DND-41 (cell line): ENCODE data around the gene TP53I3.

ENCODE experiments used
- ATAC-seq: fragments of 200-7000 bp; cut with Tn5 transposase; 3 replicates; pipeline ENCODE4 v1.9.1; 2021; ENCODE audit warnings: low read depth; ENCODE audit not compliant: insufficient read depth
- DNase-seq: peaks from one replicate; pipeline ENCODE4 v3.0.0-alpha.2; 2020
- H2AFZ ChIP-seq: 2 replicates; pipeline ENCODE4 v1.6.0; 2012; ENCODE audit warnings: low read depth, low read length
- H3K27ac ChIP-seq: 2 replicates; pipeline ENCODE4 v1.5.1; 2012; ENCODE audit warnings: low read length, inconsistent platforms
- H3K27me3 ChIP-seq: fragments of 200-600 bp; sonication (generic); 2 replicates; pipeline ENCODE4 v1.6.0; 2012; ENCODE audit warnings: low read length, mild to moderate bottlenecking, inconsistent platforms; ENCODE audit not compliant: insufficient read depth, poor library complexity
- H3K36me3 ChIP-seq: 2 replicates; pipeline ENCODE4 v1.5.1; 2012; ENCODE audit warnings: low read length, inconsistent platforms; ENCODE audit not compliant: insufficient read depth
- H3K4me1 ChIP-seq: 2 replicates; pipeline ENCODE4 v1.5.1; 2012; ENCODE audit warnings: mild to moderate bottlenecking, low read length; ENCODE audit not compliant: insufficient read depth
- H3K4me2 ChIP-seq: 2 replicates; pipeline ENCODE4 v1.6.0; 2012; ENCODE audit warnings: mild to moderate bottlenecking, moderate library complexity, low read length, inconsistent platforms; ENCODE audit not compliant: insufficient read depth
- H3K4me3 ChIP-seq, 2 experiments: fragments of 200-600 bp in 1 of 2; shearing (Covaris generic) in 1 of 2; 2 replicates each; pipeline ENCODE4 v1.5.1; 2012 to 2016; ENCODE audit warnings: inconsistent platforms in 2 of 2, low read length in 2 of 2, mild to moderate bottlenecking in 2 of 2, low read depth in 1 of 2, moderate library complexity in 1 of 2
- H3K79me2 ChIP-seq: 2 replicates; pipeline ENCODE4 v1.6.0; 2012; ENCODE audit warnings: low read length, inconsistent platforms; ENCODE audit not compliant: insufficient read depth
- H3K9ac ChIP-seq: 2 replicates; pipeline ENCODE4 v1.6.0; 2012; ENCODE audit warnings: low read depth, mild to moderate bottlenecking, inconsistent platforms, low read length, moderate library complexity
- H3K9me3 ChIP-seq: 2 replicates; pipeline ENCODE4 v1.5.1; 2012; ENCODE audit warnings: low read length, moderate library complexity, mild to moderate bottlenecking, inconsistent platforms; ENCODE audit not compliant: insufficient read depth, severe bottlenecking
- H4K20me1 ChIP-seq: 2 replicates; pipeline ENCODE4 v1.6.0; 2012; ENCODE audit warnings: low read length; ENCODE audit not compliant: insufficient read depth
- EZH2 ChIP-seq: IDR thresholded peaks from 3 replicates; pipeline ENCODE4 v1.6.1; 2012; ENCODE audit warnings: borderline replicate concordance, low read depth, mild to moderate bottlenecking, moderate library complexity, low read length, inconsistent platforms; ENCODE audit not compliant: severe bottlenecking
- TF ChIP-seq, protein P1 (sequence below): IDR thresholded peaks from 2 replicates; pipeline ENCODE4 v1.5.1; 2012; ENCODE audit warnings: borderline replicate concordance, low read length, moderate library complexity, mild to moderate bottlenecking; ENCODE audit not compliant: poor library complexity, severe bottlenecking; ENCODE audit errors: extremely low read depth

TP53I3 gene

DNA sequence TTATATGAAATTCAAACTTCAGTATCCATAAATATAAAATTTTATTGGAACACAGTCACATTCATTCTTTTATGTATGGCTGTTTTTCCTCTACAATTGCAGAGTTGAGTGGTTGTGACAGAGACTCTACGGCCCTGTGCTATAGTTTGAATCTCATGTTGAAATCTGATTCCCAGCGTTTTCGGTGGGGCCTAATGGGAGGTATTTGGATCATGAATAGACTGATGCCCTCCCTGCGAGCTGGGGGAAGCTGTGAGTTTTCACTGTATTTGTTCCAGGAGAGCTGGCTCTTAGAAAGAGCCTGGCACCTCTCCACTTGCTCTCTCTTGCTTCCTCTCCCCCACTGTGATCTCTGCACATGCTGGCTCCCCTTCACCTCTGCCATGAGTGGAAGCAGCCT, 36.8 kb upstream of the TP53I3 start:
- no peak overlapping the region for H3K9ac ChIP-seq
- H2AFZ ChIP-seq, result no peak overlapping the region
- no peaks in the 10 kb centered on the region for H3K27me3 ChIP-seq
- H3K4me2 ChIP-seq, result no peak overlapping the region
- no peak for DNase-seq
- H3K79me2 ChIP-seq, result peaks cover 6% of the 10 kb centered on the region; the same call in 1 of the 2 replicates
- H4K20me1 ChIP-seq, result no peaks in the 10 kb centered on the region
- no peak overlapping the region for H3K27ac ChIP-seq
- ATAC-seq, result no peak
- H3K9me3 ChIP-seq, result no peaks in the 10 kb centered on the region
- peaks cover 26% of the 10 kb centered on the region for H3K4me1 ChIP-seq
- TF ChIP-seq EZH2, result no peak
- TF ChIP-seq, protein P1, sequence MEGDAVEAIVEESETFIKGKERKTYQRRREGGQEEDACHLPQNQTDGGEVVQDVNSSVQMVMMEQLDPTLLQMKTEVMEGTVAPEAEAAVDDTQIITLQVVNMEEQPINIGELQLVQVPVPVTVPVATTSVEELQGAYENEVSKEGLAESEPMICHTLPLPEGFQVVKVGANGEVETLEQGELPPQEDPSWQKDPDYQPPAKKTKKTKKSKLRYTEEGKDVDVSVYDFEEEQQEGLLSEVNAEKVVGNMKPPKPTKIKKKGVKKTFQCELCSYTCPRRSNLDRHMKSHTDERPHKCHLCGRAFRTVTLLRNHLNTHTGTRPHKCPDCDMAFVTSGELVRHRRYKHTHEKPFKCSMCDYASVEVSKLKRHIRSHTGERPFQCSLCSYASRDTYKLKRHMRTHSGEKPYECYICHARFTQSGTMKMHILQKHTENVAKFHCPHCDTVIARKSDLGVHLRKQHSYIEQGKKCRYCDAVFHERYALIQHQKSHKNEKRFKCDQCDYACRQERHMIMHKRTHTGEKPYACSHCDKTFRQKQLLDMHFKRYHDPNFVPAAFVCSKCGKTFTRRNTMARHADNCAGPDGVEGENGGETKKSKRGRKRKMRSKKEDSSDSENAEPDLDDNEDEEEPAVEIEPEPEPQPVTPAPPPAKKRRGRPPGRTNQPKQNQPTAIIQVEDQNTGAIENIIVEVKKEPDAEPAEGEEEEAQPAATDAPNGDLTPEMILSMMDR, result no peak
- no peaks in the 10 kb centered on the region for H3K36me3 ChIP-seq
- no peak overlapping the region for H3K4me3 ChIP-seq

DNA sequence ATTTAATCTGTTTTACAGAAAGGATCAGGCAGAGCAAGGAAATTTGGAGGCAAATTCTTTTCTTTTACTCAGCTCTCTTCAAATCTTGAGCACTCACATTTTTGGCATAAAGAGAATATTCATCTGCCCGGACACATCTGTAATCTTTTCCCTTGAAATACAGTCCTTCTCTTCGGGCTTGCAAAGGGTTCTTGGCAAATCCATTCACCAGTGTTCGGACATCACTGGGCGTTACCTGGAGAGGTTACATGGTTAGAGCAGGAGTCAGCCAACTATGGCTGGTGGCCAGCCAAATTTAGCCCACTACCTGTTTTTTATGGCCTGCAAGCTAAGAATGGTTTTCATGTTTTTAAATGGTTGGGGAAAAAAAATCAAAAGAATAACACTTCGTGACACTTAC, 36.4 kb upstream of the TP53I3 start:
- H3K27me3 ChIP-seq, result no peaks in the 10 kb centered on the region
- peaks cover 6% of the 10 kb centered on the region; the same call in 1 of the 2 replicates for H3K79me2 ChIP-seq
- H3K27ac ChIP-seq, result no peak overlapping the region
- no peaks in the 10 kb centered on the region for H3K36me3 ChIP-seq
- TF ChIP-seq EZH2, result no peak
- TF ChIP-seq, protein P1, result no peak
- H4K20me1 ChIP-seq, result no peaks in the 10 kb centered on the region
- DNase-seq (no peak), ATAC-seq (no peak)
- H2AFZ ChIP-seq, result no peak overlapping the region
- H3K4me1 ChIP-seq, result peaks cover 26% of the 10 kb centered on the region
- H3K9ac ChIP-seq, result no peak overlapping the region
- H3K9me3 ChIP-seq, result no peaks in the 10 kb centered on the region
- H3K4me3 ChIP-seq, result no peak overlapping the region
- H3K4me2 ChIP-seq, result no peak overlapping the region

DNA sequence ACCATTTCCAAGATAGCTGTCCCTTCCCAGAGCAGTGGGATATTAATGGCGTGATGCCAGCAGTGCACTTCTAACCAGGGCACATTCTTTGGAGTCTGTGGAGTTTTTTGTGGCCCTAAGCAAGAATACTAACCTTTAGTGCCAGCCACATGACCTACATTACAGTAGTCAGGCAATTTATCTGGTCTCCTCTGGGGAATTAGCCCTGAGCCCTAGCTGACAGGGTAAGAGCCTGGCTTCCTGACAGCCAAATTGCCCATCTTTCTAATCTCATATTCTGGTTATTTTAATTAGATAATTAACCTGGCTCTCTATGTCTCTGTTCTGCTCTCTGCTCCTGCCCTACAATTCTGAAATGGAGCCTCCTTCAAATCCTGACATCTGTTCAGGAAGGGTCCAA, 33.3 kb upstream of the TP53I3 start:
- H3K4me1 ChIP-seq, result peaks cover 8% of the 10 kb centered on the region
- ATAC-seq, result no peak
- TF ChIP-seq, protein P1, result no peak
- TF ChIP-seq EZH2, result no peak
- H3K9ac ChIP-seq, result no peak overlapping the region
- no peaks in the 10 kb centered on the region for H3K9me3 ChIP-seq
- DNase-seq, result no peak
- H3K4me2 ChIP-seq, result no peak overlapping the region
- H3K36me3 ChIP-seq, result no peaks in the 10 kb centered on the region
- no peak overlapping the region for H3K27ac ChIP-seq
- H3K27me3 ChIP-seq, result no peaks in the 10 kb centered on the region
- no peaks in the 10 kb centered on the region for H4K20me1 ChIP-seq
- no peak overlapping the region for H2AFZ ChIP-seq
- H3K79me2 ChIP-seq, result no peaks in the 10 kb centered on the region
- no peak overlapping the region for H3K4me3 ChIP-seq

DNA sequence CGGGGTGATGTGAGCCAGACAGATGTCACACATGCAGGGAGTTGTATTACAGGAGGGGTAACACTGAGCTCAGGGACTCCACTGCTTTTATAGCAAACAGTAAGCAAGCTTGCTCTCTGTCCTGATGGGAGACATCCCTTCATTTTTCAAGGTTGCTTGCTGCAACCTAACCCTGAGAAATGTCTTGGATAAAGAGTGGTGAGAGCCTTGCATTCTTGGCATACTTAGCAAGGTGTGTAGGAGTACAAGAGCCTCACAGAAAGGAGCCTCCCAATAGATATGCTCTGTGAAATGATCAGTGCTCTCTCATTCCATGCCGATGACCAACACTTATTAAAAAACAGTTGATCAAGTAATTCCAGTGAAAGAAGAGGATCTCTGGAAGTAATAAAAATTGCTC, 30.4 kb upstream of the TP53I3 start:
- no peak overlapping the region for H3K27ac ChIP-seq
- TF ChIP-seq, protein P1, result no peak
- TF ChIP-seq EZH2, result no peak
- no peak overlapping the region for H2AFZ ChIP-seq
- no peak overlapping the region for H3K4me2 ChIP-seq
- DNase-seq, result no peak
- H3K9me3 ChIP-seq, result no peaks in the 10 kb centered on the region
- H4K20me1 ChIP-seq, result no peaks in the 10 kb centered on the region
- H3K27me3 ChIP-seq, result no peaks in the 10 kb centered on the region
- ATAC-seq, result no peak
- H3K4me1 ChIP-seq, result no peaks in the 10 kb centered on the region
- H3K9ac ChIP-seq, result no peak overlapping the region
- H3K36me3 ChIP-seq, result no peaks in the 10 kb centered on the region
- H3K4me3 ChIP-seq, result no peak overlapping the region
- H3K79me2 ChIP-seq, result no peaks in the 10 kb centered on the region
